PC-3 (cell line): ENCODE data around the gene CHST11. TPM values are rescaled to one million over a fixed set of nuclear protein-coding genes. Genes with fewer than 3 reads are reported as not detected.

ENCODE experiments used
- ATAC-seq: fragments of 200-7000 bp; cut with Tn5 transposase; 2 replicates; pipeline ENCODE4 v1.9.1; 2020; ENCODE audit warnings: mild to moderate bottlenecking, moderate library complexity
- BruUV-seq: library from RNA; stranded (reverse); fragments of 400-500 nt; replicated peaks from 2 replicates; lab custom pipeline; 2021; lab: Mats Ljungman, UMichigan
- CTCF ChIA-PET: fragments of 300-600 bp; sonication (Branson Sonifier 250); formaldehyde crosslinking; loops from one replicate; lab custom pipeline; 2022; ENCODE audit warnings: antibody characterized with exemption; lab: Charles Lee
- POLR2A ChIA-PET: fragments of 300-600 bp; sonication (Branson Sonifier 250); formaldehyde crosslinking; loops from one replicate; lab custom pipeline; 2022; ENCODE audit warnings: antibody characterized with exemption; ENCODE audit not compliant: unreplicated experiment; lab: Charles Lee
- DNase-seq: peaks from one replicate; pipeline ENCODE4 v3.0.0-alpha.2; 2015
- H2AFZ ChIP-seq: fragments of 300-600 bp; sonication (generic); 2 replicates; pipeline ENCODE4 v1.6.0; 2016; ENCODE audit warnings: antibody characterized with exemption, low read length
- H3F3A ChIP-seq: fragments of 300-600 bp; sonication (generic); one replicate; pipeline ENCODE4 v1.6.0; 2017; ENCODE audit warnings: antibody characterized with exemption, low read length, control low read depth, mild to moderate bottlenecking; ENCODE audit not compliant: unreplicated experiment
- H3K27ac ChIP-seq: fragments of 300-600 bp; sonication (generic); 2 replicates; pipeline ENCODE4 v1.5.1; 2016; ENCODE audit warnings: mild to moderate bottlenecking, low read length
- H3K27me3 ChIP-seq: fragments of 300-600 bp; sonication (generic); 2 replicates; pipeline ENCODE4 v1.6.1; 2016; ENCODE audit warnings: low read length, mixed read lengths
- H3K36me3 ChIP-seq: fragments of 300-600 bp; sonication (generic); 2 replicates; pipeline ENCODE4 v1.6.1; 2016; ENCODE audit warnings: low read depth, mixed run types, low read length, mixed read lengths
- H3K4me1 ChIP-seq: fragments of 300-600 bp; sonication (generic); 2 replicates; pipeline ENCODE4 v1.5.1; 2016; ENCODE audit warnings: low read length; ENCODE audit not compliant: insufficient read depth
- H3K4me2 ChIP-seq: fragments of 300-600 bp; sonication (generic); 2 replicates; pipeline ENCODE4 v1.6.0; 2016; ENCODE audit warnings: low read length
- H3K4me3 ChIP-seq: fragments of 300-600 bp; sonication (generic); 2 replicates; pipeline ENCODE4 v1.5.1; 2016; ENCODE audit warnings: mild to moderate bottlenecking, low read length, mixed read lengths
- H3K79me2 ChIP-seq: fragments of 300-600 bp; sonication (generic); 2 replicates; pipeline ENCODE4 v1.6.1; 2017; ENCODE audit warnings: low read length, mixed read lengths
- H3K9ac ChIP-seq: fragments of 300-600 bp; sonication (generic); 2 replicates; pipeline ENCODE4 v1.6.0; 2016; ENCODE audit warnings: mild to moderate bottlenecking, low read length
- H3K9me2 ChIP-seq: fragments of 300-600 bp; sonication (generic); replicated peaks from 2 replicates; pipeline ENCODE4 v1.6.1; 2016; ENCODE audit warnings: mixed run types, low read length, mixed read lengths
- H3K9me3 ChIP-seq: fragments of 300-600 bp; sonication (generic); 2 replicates; pipeline ENCODE4 v1.6.1; 2016; ENCODE audit warnings: low read length, mixed read lengths
- H4K20me1 ChIP-seq: fragments of 300-600 bp; sonication (generic); 2 replicates; pipeline ENCODE4 v1.6.1; 2016; ENCODE audit warnings: low read length, mixed read lengths
- EZH2 ChIP-seq: fragments of 300-600 bp; sonication (generic); IDR thresholded peaks from one replicate; pipeline ENCODE4 v1.6.1; 2017; ENCODE audit warnings: antibody characterized with exemption, mild to moderate bottlenecking, low read length; ENCODE audit not compliant: unreplicated experiment
- EZH2phosphoT487 ChIP-seq: fragments of 300-600 bp; sonication (generic); IDR thresholded peaks from 2 replicates; pipeline ENCODE4 v1.6.1; 2018; ENCODE audit warnings: mild to moderate bottlenecking, antibody characterized with exemption, low read length, borderline replicate concordance
- intact Hi-C: fragments of 100-400 bp; cut with micrococcal nuclease; formaldehyde crosslinking; loops from 2 replicates; pipeline ENCODE4 v1.9.0; 2023
- total RNA-seq: library from RNA; depleted of rRNA; stranded (reverse); fragments of >200 nt; gene quantifications from 2 replicates; pipeline ENCODE4 v1.2.3, GENCODE V29; 2014
- TF ChIP-seq, protein P1 (sequence below): fragments of 300-600 bp; sonication (generic); conservative IDR thresholded peaks from 2 replicates; pipeline ENCODE4 v1.5.1; 2017; ENCODE audit warnings: antibody characterized with exemption, low read depth, mild to moderate bottlenecking, low read length

The CHST11 gene
- total RNA-seq, 1 experiment from 2014 or later: 53.5 TPM

DNA sequence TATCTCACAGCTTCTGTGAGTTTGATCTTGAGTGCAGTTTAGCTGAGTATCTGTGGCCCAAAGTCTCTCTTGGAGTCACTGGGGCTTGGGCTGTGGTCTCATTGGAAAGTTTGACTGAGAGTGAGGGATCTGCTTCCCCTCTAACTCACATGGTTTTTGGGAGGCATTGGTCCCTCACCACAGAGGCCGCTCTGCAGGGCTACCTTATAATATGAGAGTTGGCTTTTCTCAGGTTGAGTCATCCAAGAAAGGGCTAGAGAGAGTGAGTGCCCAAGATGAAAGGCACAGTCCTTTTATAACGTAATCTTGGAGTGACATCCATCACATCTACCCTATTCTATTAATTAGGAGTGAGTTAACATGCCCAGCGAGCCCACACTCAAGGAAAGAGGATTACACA is 325.5 kb downstream of the CHST11 start:
- Histone ChIP-seq H3F3A (no peaks in the 10 kb centered on the region), H2AFZ (no peak overlapping the region), H3K27me3 (no peaks in the 10 kb centered on the region), H3K9me3 (no peaks in the 10 kb centered on the region), H3K4me2 (no peak overlapping the region), H3K4me1 (no peaks in the 10 kb centered on the region), H3K9ac (no peak overlapping the region), H3K79me2 (no peaks in the 10 kb centered on the region), H3K9me2 (no peaks in the 10 kb centered on the region), H4K20me1 (no peaks in the 10 kb centered on the region), H3K4me3 (no peak overlapping the region), H3K27ac (no peak overlapping the region), H3K36me3 (no peaks in the 10 kb centered on the region)
- TF ChIP-seq, protein P1, sequence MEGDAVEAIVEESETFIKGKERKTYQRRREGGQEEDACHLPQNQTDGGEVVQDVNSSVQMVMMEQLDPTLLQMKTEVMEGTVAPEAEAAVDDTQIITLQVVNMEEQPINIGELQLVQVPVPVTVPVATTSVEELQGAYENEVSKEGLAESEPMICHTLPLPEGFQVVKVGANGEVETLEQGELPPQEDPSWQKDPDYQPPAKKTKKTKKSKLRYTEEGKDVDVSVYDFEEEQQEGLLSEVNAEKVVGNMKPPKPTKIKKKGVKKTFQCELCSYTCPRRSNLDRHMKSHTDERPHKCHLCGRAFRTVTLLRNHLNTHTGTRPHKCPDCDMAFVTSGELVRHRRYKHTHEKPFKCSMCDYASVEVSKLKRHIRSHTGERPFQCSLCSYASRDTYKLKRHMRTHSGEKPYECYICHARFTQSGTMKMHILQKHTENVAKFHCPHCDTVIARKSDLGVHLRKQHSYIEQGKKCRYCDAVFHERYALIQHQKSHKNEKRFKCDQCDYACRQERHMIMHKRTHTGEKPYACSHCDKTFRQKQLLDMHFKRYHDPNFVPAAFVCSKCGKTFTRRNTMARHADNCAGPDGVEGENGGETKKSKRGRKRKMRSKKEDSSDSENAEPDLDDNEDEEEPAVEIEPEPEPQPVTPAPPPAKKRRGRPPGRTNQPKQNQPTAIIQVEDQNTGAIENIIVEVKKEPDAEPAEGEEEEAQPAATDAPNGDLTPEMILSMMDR: no peak
- TF ChIP-seq EZH2 (no peak), EZH2phosphoT487 (no peak)
- no peak for ATAC-seq
- POLR2A ChIA-PET: no interaction called here
- no TSS peak for BruUV-seq
- intact Hi-C loops: no loop called here
- DNase-seq: no peak
- CTCF ChIA-PET: no interaction called here

DNA sequence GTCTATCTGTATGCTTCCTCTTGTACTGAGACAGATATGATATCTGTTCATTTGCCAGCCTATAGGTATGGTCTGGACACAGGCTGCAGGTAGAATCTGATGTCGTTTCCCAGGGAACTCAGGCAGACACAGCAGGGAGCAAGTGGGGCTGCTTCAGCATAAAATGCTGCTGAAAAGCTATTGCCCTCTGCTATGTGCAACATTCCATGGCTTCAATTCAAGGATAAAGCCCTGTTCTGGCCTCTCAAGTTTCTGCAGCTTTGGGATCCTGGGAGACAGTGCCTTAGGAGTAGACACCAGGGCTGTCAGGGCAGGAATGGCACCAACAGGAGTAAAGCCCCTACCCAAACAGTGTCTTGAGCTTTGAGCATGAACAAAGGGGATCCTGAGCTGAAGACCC is 327.8 kb downstream of the CHST11 start:
- no peak for ATAC-seq
- CTCF ChIA-PET: no interaction called here

GRCh38 chr12:104785886-104786285 is 329.1 kb downstream of the CHST11 start:
- intact Hi-C loops: no loop called here
- ATAC-seq: no peak

More for the DNA sequence above, 327.8 kb downstream of the CHST11 start:
- H3K9me3 ChIP-seq: no peaks in the 10 kb centered on the region
- H3K79me2 ChIP-seq: no peaks in the 10 kb centered on the region
- no peak overlapping the region for H3K4me3 ChIP-seq
- no peak overlapping the region for H2AFZ ChIP-seq
- no peaks in the 10 kb centered on the region for H3F3A ChIP-seq
- no peak overlapping the region for H3K9ac ChIP-seq
- H3K4me2 ChIP-seq: no peak overlapping the region
- intact Hi-C loops: no loop called here
- no peak for DNase-seq
- POLR2A ChIA-PET: no interaction called here
- no peak overlapping the region for H3K27ac ChIP-seq
- BruUV-seq: no TSS peak
- no peaks in the 10 kb centered on the region for H3K36me3 ChIP-seq
- TF ChIP-seq EZH2phosphoT487 (no peak), EZH2 (no peak)
- TF ChIP-seq, protein P1: no peak
- no peaks in the 10 kb centered on the region for H3K27me3 ChIP-seq
- H4K20me1 ChIP-seq: no peaks in the 10 kb centered on the region
- no peaks in the 10 kb centered on the region for H3K4me1 ChIP-seq
- H3K9me2 ChIP-seq: no peaks in the 10 kb centered on the region

More at GRCh38 chr12:104785886-104786285, 329.1 kb downstream of the CHST11 start:
- Histone ChIP-seq H3F3A (no peaks in the 10 kb centered on the region), H4K20me1 (no peaks in the 10 kb centered on the region), H3K4me1 (no peaks in the 10 kb centered on the region), H3K27ac (no peak overlapping the region), H3K9ac (no peak overlapping the region), H3K27me3 (no peaks in the 10 kb centered on the region), H3K36me3 (no peaks in the 10 kb centered on the region), H3K79me2 (no peaks in the 10 kb centered on the region), H3K4me2 (no peak overlapping the region), H2AFZ (no peak overlapping the region), H3K4me3 (no peak overlapping the region), H3K9me2 (no peaks in the 10 kb centered on the region), H3K9me3 (no peaks in the 10 kb centered on the region)
- no peak for DNase-seq
- ChIA-PET POLR2A (no interaction called here), CTCF (no interaction called here)
- BruUV-seq: no TSS peak
- no peak for TF ChIP-seq EZH2
- TF ChIP-seq, protein P1: no peak
- no peak for TF ChIP-seq EZH2phosphoT487
